Keratinocyte (primary cell): ENCODE results near the gene ZFP36. TPM values are rescaled to one million over a fixed set of nuclear protein-coding genes. Genes with fewer than 3 reads are reported as not detected.

Experiments
- DNase-seq: peaks from one replicate; pipeline ENCODE4 v3.0.0-alpha.2; 2011; ENCODE audit warnings: low read depth, missing footprints, low spot score
- FAIRE-seq: peaks from 2 replicates; lab custom pipeline; 2011; peaks lifted over from hg19 to GRCh38; lab: Jason Lieb, UNC
- H2AFZ ChIP-seq: 2 replicates; pipeline ENCODE4 v1.6.0; 2012; ENCODE audit warnings: low read length, control low read depth, inconsistent platforms; ENCODE audit not compliant: control insufficient read depth
- H3K27ac ChIP-seq: 2 replicates; pipeline ENCODE4 v1.5.1; 2011; ENCODE audit warnings: low read length; ENCODE audit not compliant: control insufficient read depth, insufficient read depth
- H3K27me3 ChIP-seq: 3 replicates; pipeline ENCODE4 v1.6.0; 2011; ENCODE audit warnings: low read length; ENCODE audit not compliant: control insufficient read depth, insufficient read depth; ENCODE audit errors: extremely low read depth
- H3K36me3 ChIP-seq, 2 experiments: 2 replicates in 1 of 2; 3 replicates in 1 of 2; pipeline ENCODE4 v1.5.1; 2011; ENCODE audit warnings: low read length in 2 of 2, mild to moderate bottlenecking in 1 of 2; ENCODE audit not compliant: control insufficient read depth in 2 of 2, insufficient read depth in 2 of 2; ENCODE audit errors: extremely low read depth in 1 of 2
- H3K4me1 ChIP-seq: 3 replicates; pipeline ENCODE4 v1.5.1; 2011; ENCODE audit warnings: low read length; ENCODE audit not compliant: control insufficient read depth, insufficient read depth; ENCODE audit errors: extremely low read depth
- H3K4me2 ChIP-seq: 3 replicates; pipeline ENCODE4 v1.6.0; 2011; ENCODE audit warnings: low read depth, low read length; ENCODE audit not compliant: control insufficient read depth, insufficient read depth; ENCODE audit errors: extremely low read depth
- H3K4me3 ChIP-seq, 3 experiments: fragments of 200-600 bp in 1 of 3; sonication (generic) in 1 of 3; 2 replicates in 2 of 3; 3 replicates in 1 of 3; pipeline ENCODE4 v1.5.1; 2011 to 2016; ENCODE audit warnings: low read length in 3 of 3, mild to moderate bottlenecking in 3 of 3, control low read depth in 2 of 3, inconsistent platforms in 1 of 3, low read depth in 1 of 3, mixed read lengths in 1 of 3, mixed run types in 1 of 3, moderate library complexity in 1 of 3; ENCODE audit not compliant: control insufficient read depth in 2 of 3, insufficient read depth in 2 of 3; ENCODE audit errors: extremely low read depth in 1 of 3
- H3K79me2 ChIP-seq: 2 replicates; pipeline ENCODE4 v1.6.0; 2012; ENCODE audit warnings: low read length; ENCODE audit not compliant: control insufficient read depth, insufficient read depth
- H3K9ac ChIP-seq: 3 replicates; pipeline ENCODE4 v1.6.0; 2011; ENCODE audit warnings: low read length; ENCODE audit not compliant: control insufficient read depth, insufficient read depth; ENCODE audit errors: extremely low read depth
- H3K9me1 ChIP-seq: 3 replicates; pipeline ENCODE4 v1.6.0; 2011; ENCODE audit warnings: low read length; ENCODE audit not compliant: control insufficient read depth, insufficient read depth; ENCODE audit errors: extremely low read depth
- H3K9me3 ChIP-seq: 2 replicates; pipeline ENCODE4 v1.5.1; 2012; ENCODE audit warnings: low read depth, low read length; ENCODE audit not compliant: control insufficient read depth
- H4K20me1 ChIP-seq: 3 replicates; pipeline ENCODE4 v1.6.0; 2011; ENCODE audit warnings: low read length; ENCODE audit not compliant: control insufficient read depth, insufficient read depth; ENCODE audit errors: extremely low read depth
- CTCF ChIP-seq, 3 experiments: IDR thresholded peaks in 1 of 3; conservative IDR thresholded peaks in 1 of 3; optimal IDR thresholded peaks in 1 of 3; 2 replicates in 2 of 3; 3 replicates in 1 of 3; pipeline versions ENCODE3 to v1.5.1; 2011; ENCODE audit warnings: low read length in 3 of 3, mild to moderate bottlenecking in 3 of 3, moderate library complexity in 2 of 3, control low read depth in 1 of 3, inconsistent platforms in 1 of 3; ENCODE audit not compliant: insufficient read depth in 2 of 3; ENCODE audit errors: extremely low read depth in 1 of 3
- EZH2 ChIP-seq: IDR thresholded peaks from one replicate; pipeline ENCODE4 v1.6.1; 2012; ENCODE audit warnings: inconsistent platforms, mild to moderate bottlenecking, low read length, moderate library complexity
- dilution Hi-C: fragments of 300-500 bp; cut with MboI; formaldehyde crosslinking; loops from one replicate; pipeline ENCODE4 v1.7.0; 2020; ENCODE audit warnings: low sequenced_read_pairs; ENCODE audit not compliant: extremely low pct_ligation_motif_present
- polyA plus RNA-seq, 5 experiments: library from polyadenylated mRNA; depleted of rRNA in 3 of 5; stranded (reverse) in 3 of 5; stranded (forward) in 1 of 5; unstranded in 1 of 5; fragments of >200 nt; gene quantifications; 1 replicate in 1 of 5; 2 replicates in 3 of 5; 3 replicates in 1 of 5; pipeline versions ENCODE4 v1.2.1 to v1.2.3, GENCODE V29; 2011 to 2012; ENCODE audit warnings: missing spikeins in 2 of 5, low read depth in 1 of 5, low replicate concordance in 1 of 5

The ZFP36 gene
- polyA plus RNA-seq, 1 donor (not counting 4 experiments of a cell fraction or from before 2014, with no cell fraction given), result 12.8 TPM

- Histone ChIP-seq H3K4me2 (no peak overlapping the region), H3K27me3 (no peaks in the 10 kb centered on the region), H3K9me3 (no peaks in the 10 kb centered on the region), H3K36me3 (peaks cover 49 to 58% of the 10 kb centered on the region in 2 experiments), H3K4me1 (peaks cover 15% of the 10 kb centered on the region), H2AFZ (no peak overlapping the region), H3K9ac (no peak overlapping the region), H3K9me1 (peaks cover 3% of the 10 kb centered on the region), H3K4me3 (no peak overlapping the region), H3K27ac (no peak overlapping the region), H3K79me2 (peaks cover 11% of the 10 kb centered on the region), H4K20me1 (peaks cover 3% of the 10 kb centered on the region)
- TF ChIP-seq CTCF (optimal IDR thresholded peaks at IDR 0.05 in 1 of 3, IDR thresholded peaks at IDR 0.05 in 1 of 3, conservative IDR thresholded peaks at IDR 0.05 in 1 of 3; ENCODE audit: extremely low read depth in 1 of 3, insufficient read depth in 2 of 3, low read length in 3 of 3) (no peak), EZH2 (no peak)
- DNase-seq (no peak), FAIRE-seq (no peak)
- dilution Hi-C loops, result no loop called here
These were observed 20.1 kb upstream of the ZFP36 start for GRCh38 chr19:39386557-39386956.

GRCh38 chr19:39388657-39389056 lies 18.0 kb upstream of the ZFP36 start:
- FAIRE-seq, result no peak
- H3K79me2 ChIP-seq, result peaks cover 20% of the 10 kb centered on the region
- peaks cover 46 to 50% of the 10 kb centered on the region in 2 experiments for H3K36me3 ChIP-seq
- TF ChIP-seq CTCF (optimal IDR thresholded peaks at IDR 0.05 in 1 of 3, IDR thresholded peaks at IDR 0.05 in 1 of 3, conservative IDR thresholded peaks at IDR 0.05 in 1 of 3; ENCODE audit: extremely low read depth in 1 of 3, insufficient read depth in 2 of 3, low read length in 3 of 3) (no peak), EZH2 (no peak)
- dilution Hi-C loops, result no loop called here
- peaks cover 3% of the 10 kb centered on the region for H3K9me1 ChIP-seq
- H3K4me3 ChIP-seq, result no peak overlapping the region
- no peaks in the 10 kb centered on the region for H3K9me3 ChIP-seq
- H2AFZ ChIP-seq, result no peak overlapping the region
- H3K4me2 ChIP-seq, result no peak overlapping the region
- H3K27ac ChIP-seq, result no peak overlapping the region
- no peaks in the 10 kb centered on the region for H3K27me3 ChIP-seq
- no peak for DNase-seq
- H4K20me1 ChIP-seq, result no peaks in the 10 kb centered on the region
- no peak overlapping the region for H3K9ac ChIP-seq
- peaks cover 15% of the 10 kb centered on the region for H3K4me1 ChIP-seq
